Adrenal gland (tissue), 12 donors: ENCODE results near the gene NFATC1. TPM values are rescaled to one million over a fixed set of nuclear protein-coding genes. Genes with fewer than 3 reads are reported as not detected.
A peak's percentile ranks its signal among the peaks of the same experiment; 100 is the strongest.

Source experiments
- DNase-seq, 7 donors: peaks; one replicate each; pipeline ENCODE4 v3.0.0-alpha.2; 2019 to 2020
- H3K27ac ChIP-seq, 5 donors: fragments of 200-600 bp; sonication (generic) in 4 of 5; 1 replicate in 3 of 5; 2 replicates in 2 of 5; pipeline versions ENCODE4 v1.5.1 to v1.8.0; 2016 to 2020; ENCODE audit warnings: mild to moderate bottlenecking in 1 of 5
- H3K27me3 ChIP-seq: fragments of 200-600 bp; 2 replicates; pipeline ENCODE4 v1.8.0; 2021
- H3K36me3 ChIP-seq, 2 donors: fragments of 200-600 bp; replicated peaks in 1 of 2; 1 replicate in 1 of 2; 2 replicates in 1 of 2; pipeline versions ENCODE4 v1.5.1 to v1.8.0; 2018 to 2022
- H3K4me1 ChIP-seq, 2 donors: fragments of 200-600 bp; replicated peaks in 1 of 2; 1 replicate in 1 of 2; 2 replicates in 1 of 2; pipeline versions ENCODE4 v1.5.1 to v1.8.0; 2018 to 2021
- H3K4me3 ChIP-seq, 4 donors: fragments of 200-600 bp; sonication (generic) in 3 of 4; one replicate each; pipeline ENCODE4 v1.5.1; 2016 to 2018
- H3K9me3 ChIP-seq, 3 donors: fragments of 200-600 bp; sonication (generic) in 1 of 3; replicated peaks in 1 of 3; 1 replicate in 2 of 3; 2 replicates in 1 of 3; pipeline versions ENCODE4 v1.5.1 to v1.8.0; 2016 to 2021
- CTCF ChIP-seq, 6 experiments: fragments of 450-650 bp in 4 of 6; fragments of 200-600 bp in 2 of 6; sonication (generic) in 1 of 6; IDR thresholded peaks; 1 replicate in 5 of 6; 2 replicates in 1 of 6; pipeline versions ENCODE4 v1.5.1 to v1.8.0; 2016 to 2021; ENCODE audit warnings: antibody characterized with exemption in 6 of 6, mild to moderate bottlenecking in 2 of 6, moderate library complexity in 1 of 6
- POLR2A ChIP-seq, 2 donors: fragments of 450-650 bp; IDR thresholded peaks; one replicate each; pipeline ENCODE4 v1.6.1; 2017; ENCODE audit warnings: antibody characterized with exemption in 2 of 2, mild to moderate bottlenecking in 2 of 2, moderate library complexity in 1 of 2
- WGBS, 4 donors: extraction: QIAGEN DNeasy Blood & Tissue Kit in 2 of 4; methylation state at CpG; one replicate each; pipeline versions ENCODE4 v1.1.5 to v1.1.7; 2013 to 2017; 5-methylcytosine and 5-hydroxymethylcytosine counted together
- intact Hi-C, 2 donors: fragments of 100-400 bp; cut with DNase I; formaldehyde crosslinking; loops; one replicate each; pipeline versions ENCODE4 v1.14.1 to v1.15.0; 2022 to 2023
- polyA plus RNA-seq, 3 donors: library from polyadenylated mRNA; stranded (reverse); fragments of 200-250 nt in 2 of 3; fragments of 350-450 nt in 1 of 3; fragmentation: Illumina TruSeq in 1 of 3; extraction: RNeasy Lipid Tissue Mini Kit (QIAGEN cat#74804) in 1 of 3; gene quantifications; one replicate each; pipeline ENCODE4 v1.2.3, GENCODE V29; 2013 to 2014
- total RNA-seq, 9 donors: library from RNA; depleted of rRNA in 4 of 9; stranded (reverse); fragments of >200 nt in 4 of 9; fragments of 120-200 nt in 1 of 9; fragmentation: NEBNext Ultra II Directional in 1 of 9; extraction: Animal tissue kit (Norgen Biotek cat#: 25700) in 1 of 9; gene quantifications; one replicate each; pipeline versions ENCODE4 v1.1.0 to v1.2.4, GENCODE V29; 2013 to 2023
- donor health status: healthy with polysubstance abuse.
- donor health status: Bipolar disorder and iron deficiency.
- donor health status: DM: yes; HTN: yes; CAD: no.
- donor health status: DM: no; HTN: no; CAD: no.
- donor health status: DM: no; HTN: no; CAD: no.
- donor health status: DM: yes; HTN: yes; CAD: no.

The NFATC1 gene
- total and polyA plus RNA-seq, 12 donors, result 0.50 to 20.9 (median 6.7) TPM

GRCh38 chr18:79538635-79539034 lies 142.9 kb downstream of the NFATC1 start:
- Histone ChIP-seq H3K4me1 (no peaks in the 10 kb centered on the region), H3K9me3 (no peaks in the 10 kb centered on the region), H3K4me3 (no peak overlapping the region), H3K27me3 (no peaks in the 10 kb centered on the region), H3K27ac (no peak overlapping the region), H3K36me3 (no peaks in the 10 kb centered on the region)
- WGBS, 4 donors, result 85 to 89% (median 87%) methylated on average over 12 of the region's 12 CpGs
- no peak for TF ChIP-seq POLR2A (IDR thresholded peaks at IDR 0.05)
- TF ChIP-seq CTCF (IDR thresholded peaks at IDR 0.05), result no peak
- DNase-seq, result no peak
- intact Hi-C loops, result no loop called here

GRCh38 chr18:79540161-79540903 lies 144.6 kb downstream of the NFATC1 start:
- Histone ChIP-seq H3K27ac (no peak overlapping the region), H3K4me1 (no peaks in the 10 kb centered on the region), H3K27me3 (no peaks in the 10 kb centered on the region), H3K36me3 (no peaks in the 10 kb centered on the region), H3K4me3 (no peak overlapping the region), H3K9me3 (no peaks in the 10 kb centered on the region)
- DNase-seq, result peak in 1 of 7 donors; percentile 17
- WGBS, 4 donors, result 68 to 83% (median 82%) methylated on average over 16 of the region's 16 CpGs
- TF ChIP-seq CTCF (IDR thresholded peaks at IDR 0.05), result no peak
- TF ChIP-seq POLR2A (IDR thresholded peaks at IDR 0.05), result no peak
- intact Hi-C loops, result loop anchor here in 1 of 2 donors (10.0 kb wide), 1 partner anchor 104 kb away; no protein-coding TSS in a partner anchor

- DNase-seq, result peak in 1 of 7 donors; percentile 28
- H3K9me3 ChIP-seq, result no peaks in the 10 kb centered on the region
- H3K36me3 ChIP-seq, result no peaks in the 10 kb centered on the region
- no peaks in the 10 kb centered on the region for H3K27me3 ChIP-seq
- H3K4me3 ChIP-seq, result no peak overlapping the region
- no peak overlapping the region for H3K27ac ChIP-seq
- H3K4me1 ChIP-seq, result no peaks in the 10 kb centered on the region
- 72 to 84% (median 75%) methylated on average over 12 of the region's 12 CpGs for WGBS, 4 donors
- TF ChIP-seq POLR2A (IDR thresholded peaks at IDR 0.05) (no peak), CTCF (IDR thresholded peaks at IDR 0.05) (no peak)
- intact Hi-C loops, result loop anchor here in 1 of 2 donors (10.0 kb wide), 1 partner anchor 104 kb away; no protein-coding TSS in a partner anchor
Observed at GRCh38 chr18:79540904-79541282, 145.2 kb downstream of the NFATC1 start.

- intact Hi-C loops, result loop anchor here in 1 of 2 donors (10.0 kb wide), 1 partner anchor 103 kb away; no protein-coding TSS in a partner anchor
- H3K27ac ChIP-seq, result no peak overlapping the region
- H3K4me1 ChIP-seq, result no peaks in the 10 kb centered on the region
- no peak overlapping the region for H3K4me3 ChIP-seq
- H3K9me3 ChIP-seq, result no peaks in the 10 kb centered on the region
- WGBS, 4 donors, result 89 to 95% (median 90%) methylated on average over 2 of the region's 2 CpGs
- H3K27me3 ChIP-seq, result no peaks in the 10 kb centered on the region
- H3K36me3 ChIP-seq, result no peaks in the 10 kb centered on the region
- DNase-seq, result no peak
- TF ChIP-seq CTCF (IDR thresholded peaks at IDR 0.05) (no peak), POLR2A (IDR thresholded peaks at IDR 0.05) (no peak)
Observed at GRCh38 chr18:79542213-79542612, 146.5 kb downstream of the NFATC1 start.
